Measurements from ENCODE around the gene PTPMT1. TPM values are rescaled to one million over a fixed set of nuclear protein-coding genes. Genes with fewer than 3 reads are reported as not detected.

PTPMT1 gene
- total RNA-seq, 1 experiment from 2014 or later: 108 TPM

DNA sequence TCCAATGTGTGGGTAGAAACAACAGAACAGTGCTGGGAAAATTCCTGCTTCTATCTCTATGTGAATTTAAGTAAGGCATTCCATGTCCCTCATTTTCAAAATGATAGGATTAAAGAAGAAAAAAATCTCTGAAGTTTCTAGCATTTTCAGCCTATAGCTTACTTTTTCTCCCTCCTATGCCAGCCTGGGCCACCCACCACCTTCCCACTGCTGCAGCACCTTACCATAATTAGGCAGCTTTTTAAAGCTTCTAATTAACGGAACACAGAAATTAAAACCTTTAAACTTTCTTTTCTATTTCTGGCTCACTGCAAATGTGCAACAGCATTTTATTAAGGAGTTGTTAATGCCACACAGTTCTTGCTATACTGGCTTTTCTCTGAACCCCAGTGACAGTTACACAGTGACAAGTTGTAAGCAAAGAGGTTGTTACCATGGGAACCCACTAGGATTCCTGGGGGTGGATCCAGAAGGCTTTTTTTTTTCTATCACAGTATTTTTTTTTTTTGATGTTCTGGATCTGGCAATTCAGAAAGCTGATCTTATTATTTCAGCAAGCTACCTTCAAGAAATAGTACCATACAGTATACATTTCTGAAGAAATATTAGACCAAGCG lies 32.7 kb upstream of the PTPMT1 start:
- no peaks in the 10 kb centered on the region for H3K9me3 ChIP-seq
- Mint-ChIP-seq H3K4me1 (ENCODE audit: low read depth, unreplicated experiment) (peaks cover 13% of the 10 kb centered on the region), H3K27ac (ENCODE audit: unreplicated experiment) (no peak overlapping the region), H3K4me3 (ENCODE audit: unreplicated experiment) (no peak overlapping the region), H3K27me3 (ENCODE audit: insufficient read depth, unreplicated experiment) (no peaks in the 10 kb centered on the region), H3K9me3 (ENCODE audit: unreplicated experiment) (no peaks in the 10 kb centered on the region), H3K36me3 (ENCODE audit: insufficient read depth, unreplicated experiment) (peaks cover 43% of the 10 kb centered on the region)
- TF ChIP-seq, protein P1, sequence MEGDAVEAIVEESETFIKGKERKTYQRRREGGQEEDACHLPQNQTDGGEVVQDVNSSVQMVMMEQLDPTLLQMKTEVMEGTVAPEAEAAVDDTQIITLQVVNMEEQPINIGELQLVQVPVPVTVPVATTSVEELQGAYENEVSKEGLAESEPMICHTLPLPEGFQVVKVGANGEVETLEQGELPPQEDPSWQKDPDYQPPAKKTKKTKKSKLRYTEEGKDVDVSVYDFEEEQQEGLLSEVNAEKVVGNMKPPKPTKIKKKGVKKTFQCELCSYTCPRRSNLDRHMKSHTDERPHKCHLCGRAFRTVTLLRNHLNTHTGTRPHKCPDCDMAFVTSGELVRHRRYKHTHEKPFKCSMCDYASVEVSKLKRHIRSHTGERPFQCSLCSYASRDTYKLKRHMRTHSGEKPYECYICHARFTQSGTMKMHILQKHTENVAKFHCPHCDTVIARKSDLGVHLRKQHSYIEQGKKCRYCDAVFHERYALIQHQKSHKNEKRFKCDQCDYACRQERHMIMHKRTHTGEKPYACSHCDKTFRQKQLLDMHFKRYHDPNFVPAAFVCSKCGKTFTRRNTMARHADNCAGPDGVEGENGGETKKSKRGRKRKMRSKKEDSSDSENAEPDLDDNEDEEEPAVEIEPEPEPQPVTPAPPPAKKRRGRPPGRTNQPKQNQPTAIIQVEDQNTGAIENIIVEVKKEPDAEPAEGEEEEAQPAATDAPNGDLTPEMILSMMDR (IDR thresholded peaks at IDR 0.05; ENCODE audit: insufficient read depth in 1 of 2, low read depth in 1 of 2, low read length in 1 of 2, severe bottlenecking in 1 of 2, unreplicated experiment in 1 of 2): no peak
- no peak overlapping the region for H3K4me3 ChIP-seq (ENCODE audit: low read depth, low read length)
- H3K4me1 ChIP-seq: peaks cover 26% of the 10 kb centered on the region
- peak in 1 of 2 experiments; percentile 22 for DNase-seq
- intact Hi-C loops (cut with micrococcal nuclease; ENCODE audit: unreplicated experiment): no loop called here
- no peaks in the 10 kb centered on the region for H3K27me3 ChIP-seq (replicated peaks; ENCODE audit: control insufficient read depth, insufficient read depth, low read length)
- ChIA-PET CTCF (interaction anchor here (0.6 kb wide), 1 partner anchor 19 kb away, joined by 4 read pairs; no protein-coding TSS in a partner anchor), POLR2A (no interaction called here)
- H3K36me3 ChIP-seq (ENCODE audit: control insufficient read depth, insufficient read depth, low read length): no peaks in the 10 kb centered on the region
- no TSS peak for BruUV-seq (replicated peaks)

DNA sequence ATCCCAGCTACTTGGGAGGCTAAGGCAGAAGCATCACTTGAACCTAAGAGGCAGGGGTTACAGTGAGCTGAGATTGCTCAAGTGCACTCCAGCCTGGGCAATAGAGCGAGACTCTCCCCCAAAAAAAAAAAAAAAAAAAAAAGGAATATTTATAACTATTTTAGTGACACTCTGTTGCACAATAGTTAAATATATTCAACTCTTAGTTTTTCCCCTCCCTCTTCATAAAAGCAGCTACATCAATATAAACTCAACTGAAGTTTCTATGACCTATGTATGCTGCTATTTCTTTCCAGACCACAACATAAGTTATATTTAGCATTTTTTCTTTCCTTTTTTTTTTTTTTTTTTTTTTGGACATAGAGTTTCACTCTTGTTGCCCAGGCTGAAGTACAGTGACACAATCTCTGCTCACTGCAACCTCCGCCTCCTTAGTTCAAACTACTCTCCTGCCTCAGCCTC lies 31.7 kb upstream of the PTPMT1 start:
- Mint-ChIP-seq H3K27ac (ENCODE audit: unreplicated experiment) (no peak overlapping the region), H3K36me3 (ENCODE audit: insufficient read depth, unreplicated experiment) (peaks cover 38% of the 10 kb centered on the region), H3K4me1 (ENCODE audit: low read depth, unreplicated experiment) (peaks cover 13% of the 10 kb centered on the region), H3K4me3 (ENCODE audit: unreplicated experiment) (no peak overlapping the region), H3K9me3 (ENCODE audit: unreplicated experiment) (no peaks in the 10 kb centered on the region), H3K27me3 (ENCODE audit: insufficient read depth, unreplicated experiment) (no peaks in the 10 kb centered on the region)
- no TSS peak for BruUV-seq (replicated peaks)
- intact Hi-C loops (cut with micrococcal nuclease; ENCODE audit: unreplicated experiment): no loop called here
- POLR2A ChIA-PET: no interaction called here
- no peaks in the 10 kb centered on the region for H3K27me3 ChIP-seq (replicated peaks; ENCODE audit: control insufficient read depth, insufficient read depth, low read length)
- no peaks in the 10 kb centered on the region for H3K36me3 ChIP-seq (ENCODE audit: control insufficient read depth, insufficient read depth, low read length)
- no peaks in the 10 kb centered on the region for H3K9me3 ChIP-seq
- peaks cover 26% of the 10 kb centered on the region for H3K4me1 ChIP-seq
- H3K4me3 ChIP-seq (ENCODE audit: low read depth, low read length): no peak overlapping the region
- no peak for DNase-seq
- CTCF ChIA-PET: interaction anchor here (0.6 kb wide), 1 partner anchor 20 kb away, joined by 4 read pairs; no protein-coding TSS in a partner anchor
- TF ChIP-seq, protein P1 (IDR thresholded peaks at IDR 0.05; ENCODE audit: insufficient read depth in 1 of 2, low read depth in 1 of 2, low read length in 1 of 2, severe bottlenecking in 1 of 2, unreplicated experiment in 1 of 2): no peak

DNA sequence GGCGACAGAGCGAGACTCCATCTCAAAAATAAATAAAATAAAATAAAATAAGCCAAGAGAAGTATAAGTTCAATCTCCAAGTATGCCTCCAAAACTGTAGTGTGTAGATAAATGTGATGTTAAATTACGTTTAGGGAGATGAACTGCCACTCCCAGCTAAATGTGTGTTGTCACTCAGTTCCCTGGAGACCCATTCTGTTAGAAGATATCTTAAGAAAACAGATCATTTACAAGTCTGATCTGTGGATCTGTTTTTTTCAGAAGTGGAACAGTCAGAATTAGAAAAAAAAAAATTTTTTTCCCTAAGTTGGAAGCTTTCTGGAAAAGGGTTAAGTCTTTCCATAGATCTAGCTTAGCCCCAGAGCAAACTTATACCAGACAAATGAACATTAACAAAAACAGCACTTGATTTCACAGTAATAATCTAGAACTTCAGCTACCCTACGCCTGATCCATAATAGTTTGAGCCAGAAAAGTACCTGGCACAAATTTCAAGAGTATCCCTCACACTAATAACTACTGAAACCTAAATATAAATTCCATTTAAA lies 30.6 kb upstream of the PTPMT1 start:
- no peak overlapping the region for H3K4me3 ChIP-seq (ENCODE audit: low read depth, low read length)
- ChIA-PET CTCF (no interaction called here), POLR2A (no interaction called here)
- Mint-ChIP-seq H3K27me3 (ENCODE audit: insufficient read depth, unreplicated experiment) (no peaks in the 10 kb centered on the region), H3K9me3 (ENCODE audit: unreplicated experiment) (no peaks in the 10 kb centered on the region), H3K27ac (ENCODE audit: unreplicated experiment) (no peak overlapping the region), H3K36me3 (ENCODE audit: insufficient read depth, unreplicated experiment) (peaks cover 30% of the 10 kb centered on the region), H3K4me1 (ENCODE audit: low read depth, unreplicated experiment) (peaks cover 11% of the 10 kb centered on the region), H3K4me3 (ENCODE audit: unreplicated experiment) (no peak overlapping the region)
- H3K4me1 ChIP-seq: peaks cover 19% of the 10 kb centered on the region
- no peaks in the 10 kb centered on the region for H3K36me3 ChIP-seq (ENCODE audit: control insufficient read depth, insufficient read depth, low read length)
- H3K27me3 ChIP-seq (replicated peaks; ENCODE audit: control insufficient read depth, insufficient read depth, low read length): no peaks in the 10 kb centered on the region
- no TSS peak for BruUV-seq (replicated peaks)
- H3K9me3 ChIP-seq: no peaks in the 10 kb centered on the region
- DNase-seq: no peak
- intact Hi-C loops (cut with micrococcal nuclease; ENCODE audit: unreplicated experiment): no loop called here
- TF ChIP-seq, protein P1 (IDR thresholded peaks at IDR 0.05; ENCODE audit: insufficient read depth in 1 of 2, low read depth in 1 of 2, low read length in 1 of 2, severe bottlenecking in 1 of 2, unreplicated experiment in 1 of 2): no peak

Measured in Caco-2 (cell line).